CD14-positive monocyte (primary cell): ENCODE measurements around the gene SENP8. TPM values are rescaled to one million over a fixed set of nuclear protein-coding genes. Genes with fewer than 3 reads are reported as not detected.

Experiments
- DNase-seq, 3 donors: peaks; one replicate each; pipeline ENCODE4 v3.0.0-alpha.2; 2011 to 2022
- H2AFZ ChIP-seq: 2 replicates; pipeline ENCODE4 v1.6.0; 2012; ENCODE audit warnings: mild to moderate bottlenecking, low read depth, low read length, inconsistent platforms; ENCODE audit not compliant: insufficient read depth, poor library complexity, severe bottlenecking
- H3K27ac ChIP-seq, 2 donors: 1 replicate in 1 of 2; 2 replicates in 1 of 2; pipeline ENCODE4 v1.5.1; 2012 to 2013; ENCODE audit warnings: low read length in 2 of 2, control low read depth in 1 of 2, inconsistent platforms in 1 of 2, low read depth in 1 of 2, mild to moderate bottlenecking in 1 of 2
- H3K27me3 ChIP-seq, 2 donors: one replicate each; pipeline versions ENCODE4 v1.6.0 to v1.6.1; 2011 to 2013; ENCODE audit warnings: low read length in 2 of 2; ENCODE audit not compliant: control insufficient read depth in 2 of 2, insufficient read depth in 2 of 2
- H3K36me3 ChIP-seq, 2 donors: replicated peaks in 1 of 2; 1 replicate in 1 of 2; 2 replicates in 1 of 2; pipeline versions ENCODE4 v1.5.1 to v1.6.1; 2012 to 2013; ENCODE audit warnings: low read length in 2 of 2, control low read depth in 1 of 2, inconsistent platforms in 1 of 2, mild to moderate bottlenecking in 1 of 2; ENCODE audit not compliant: insufficient read depth in 2 of 2, control insufficient read depth in 1 of 2
- H3K4me1 ChIP-seq, 2 donors: 1 replicate in 1 of 2; 2 replicates in 1 of 2; pipeline versions ENCODE4 v1.5.1 to v1.6.1; 2012 to 2013; ENCODE audit warnings: low read length in 2 of 2, control low read depth in 1 of 2, inconsistent platforms in 1 of 2, mild to moderate bottlenecking in 1 of 2, moderate library complexity in 1 of 2; ENCODE audit not compliant: insufficient read depth in 2 of 2, control insufficient read depth in 1 of 2
- H3K4me2 ChIP-seq: replicated peaks from 2 replicates; pipeline ENCODE3; 2012; ENCODE audit warnings: low read length, moderate library complexity, mild to moderate bottlenecking; ENCODE audit not compliant: poor library complexity, severe bottlenecking; ENCODE audit errors: extremely low read depth
- H3K4me3 ChIP-seq, 3 experiments: fragments of 200-600 bp in 1 of 3; sonication (generic) in 1 of 3; replicated peaks in 1 of 3; 1 replicate in 2 of 3; 2 replicates in 1 of 3; pipeline ENCODE4 v1.5.1; 2011 to 2013; ENCODE audit warnings: low read length in 3 of 3, mild to moderate bottlenecking in 3 of 3, control low read depth in 2 of 3, low read depth in 2 of 3, inconsistent platforms in 1 of 3, moderate library complexity in 1 of 3
- H3K79me2 ChIP-seq: 2 replicates; pipeline ENCODE4 v1.6.0; 2012; ENCODE audit warnings: mild to moderate bottlenecking, control low read depth, inconsistent platforms, low read length, moderate library complexity; ENCODE audit not compliant: insufficient read depth
- H3K9ac ChIP-seq: 2 replicates; pipeline ENCODE4 v1.6.0; 2017; ENCODE audit warnings: low read length, mild to moderate bottlenecking; ENCODE audit not compliant: insufficient read depth, poor library complexity, severe bottlenecking
- H3K9me3 ChIP-seq, 2 donors: replicated peaks in 1 of 2; 1 replicate in 1 of 2; 2 replicates in 1 of 2; pipeline versions ENCODE4 v1.5.1 to v1.6.1; 2012 to 2013; ENCODE audit warnings: low read length in 2 of 2, control low read depth in 1 of 2; ENCODE audit not compliant: control insufficient read depth in 1 of 2, insufficient read depth in 1 of 2
- H4K20me1 ChIP-seq: 2 replicates; pipeline ENCODE4 v1.6.0; 2012; ENCODE audit warnings: mild to moderate bottlenecking, low read length, control low read depth, moderate library complexity; ENCODE audit not compliant: insufficient read depth
- H3K27ac Mint-ChIP-seq, 7 donors: one replicate each; pipeline ENCODE4 v1.8.0; 2020; ENCODE audit warnings: mild to moderate bottlenecking in 7 of 7, mixed read lengths in 7 of 7, moderate library complexity in 6 of 7, inconsistent platforms in 2 of 7
- H3K27me3 Mint-ChIP-seq, 3 donors: one replicate each; pipeline ENCODE4 v1.8.0; 2021 to 2022; ENCODE audit warnings: low read depth in 3 of 3, mild to moderate bottlenecking in 3 of 3, mixed read lengths in 3 of 3, moderate library complexity in 3 of 3, inconsistent platforms in 1 of 3
- H3K36me3 Mint-ChIP-seq, 2 donors: one replicate each; pipeline ENCODE4 v1.8.0; 2020; ENCODE audit warnings: mixed read lengths in 2 of 2, inconsistent platforms in 1 of 2, mild to moderate bottlenecking in 1 of 2
- H3K4me1 Mint-ChIP-seq: one replicate; pipeline ENCODE4 v1.8.0; 2020; ENCODE audit warnings: mild to moderate bottlenecking, mixed read lengths
- H3K4me3 Mint-ChIP-seq, 2 donors: one replicate each; pipeline ENCODE4 v1.8.0; 2020; ENCODE audit warnings: mild to moderate bottlenecking in 2 of 2, mixed read lengths in 2 of 2, moderate library complexity in 1 of 2
- H3K9me3 Mint-ChIP-seq, 7 donors: one replicate each; pipeline ENCODE4 v1.8.0; 2020 to 2022; ENCODE audit warnings: mixed read lengths in 7 of 7, mild to moderate bottlenecking in 6 of 7, moderate library complexity in 6 of 7, inconsistent platforms in 2 of 7
- CTCF ChIP-seq: fragments of 200-600 bp; IDR thresholded peaks from one replicate; pipeline ENCODE4 v1.8.0; 2022; ENCODE audit warnings: antibody characterized with exemption, mild to moderate bottlenecking
- WGBS: methylation state at CpG from one replicate; pipeline ENCODE4 v1.1.5; 2013; ENCODE audit warnings: missing lambda C conversion rate; ENCODE audit not compliant: insufficient coverage; 5-methylcytosine and 5-hydroxymethylcytosine counted together
- intact Hi-C, 2 donors: fragments of 100-400 bp; cut with micrococcal nuclease; formaldehyde crosslinking; loops; one replicate each; pipeline versions ENCODE4 v1.15.0 to v1.15.1; 2023
- polyA plus RNA-seq, 3 donors: library from polyadenylated mRNA; depleted of rRNA in 1 of 3; unstranded in 2 of 3; stranded (reverse) in 1 of 3; fragments of 300-500 nt in 2 of 3; fragments of >200 nt in 1 of 3; fragmentation: Illumina TruSeq in 2 of 3; gene quantifications; 1 replicate in 2 of 3; 2 replicates in 1 of 3; pipeline ENCODE4 v1.2.3, GENCODE V29; 2012 to 2021

The SENP8 gene
- polyA plus RNA-seq, 3 donors, result 0.52 to 1.4 (median 0.79) TPM

- Mint-ChIP-seq H3K4me1 (no peaks in the 10 kb centered on the region), H3K27ac (no peak overlapping the region), H3K27me3 (peaks cover 2 to 5% (median 3%) of the 10 kb centered on the region in 3 donors), H3K9me3 (peaks cover 0 to 1% (median 0%) of the 10 kb centered on the region in 7 donors), H3K4me3 (no peak overlapping the region), H3K36me3 (no peaks in the 10 kb centered on the region)
- no peaks in the 10 kb centered on the region for H3K79me2 ChIP-seq
- no peak for TF ChIP-seq CTCF
- 100% methylated on average over 2 of the region's 4 CpGs for WGBS
- H3K4me2 ChIP-seq, result no peak overlapping the region
- no peaks in the 10 kb centered on the region for H3K9me3 ChIP-seq
- no peak overlapping the region for H3K9ac ChIP-seq
- intact Hi-C loops, result no loop called here
- H2AFZ ChIP-seq, result no peak overlapping the region
- no peak overlapping the region for H3K4me3 ChIP-seq
- H3K27me3 ChIP-seq, result no peaks in the 10 kb centered on the region
- no peaks in the 10 kb centered on the region for H3K4me1 ChIP-seq
- no peaks in the 10 kb centered on the region for H4K20me1 ChIP-seq
- no peaks in the 10 kb centered on the region for H3K36me3 ChIP-seq
- DNase-seq, result no peak
- H3K27ac ChIP-seq, result no peak overlapping the region
These were observed 45.5 kb downstream of the SENP8 start for GRCh38 chr15:72163719-72164118.

- H3K4me3 ChIP-seq, result no peak overlapping the region
- H3K27me3 Mint-ChIP-seq, result peaks cover 2 to 4% (median 3%) of the 10 kb centered on the region in 3 donors
- no peaks in the 10 kb centered on the region for H3K36me3 Mint-ChIP-seq
- DNase-seq, result no peak
- no peak overlapping the region for H3K4me2 ChIP-seq
- H3K36me3 ChIP-seq, result no peaks in the 10 kb centered on the region
- no peaks in the 10 kb centered on the region for H3K4me1 ChIP-seq
- no peak overlapping the region for H3K27ac ChIP-seq
- TF ChIP-seq CTCF, result no peak
- H3K9ac ChIP-seq, result no peak overlapping the region
- no peaks in the 10 kb centered on the region for H3K9me3 ChIP-seq
- no peaks in the 10 kb centered on the region for H3K4me1 Mint-ChIP-seq
- peaks cover 0 to 1% (median 0%) of the 10 kb centered on the region in 7 donors for H3K9me3 Mint-ChIP-seq
- H3K4me3 Mint-ChIP-seq, result no peak overlapping the region
- 89% methylated on average over 2 of the region's 5 CpGs for WGBS
- H3K79me2 ChIP-seq, result no peaks in the 10 kb centered on the region
- H2AFZ ChIP-seq, result no peak overlapping the region
- no peak overlapping the region for H3K27ac Mint-ChIP-seq
- intact Hi-C loops, result no loop called here
- no peaks in the 10 kb centered on the region for H4K20me1 ChIP-seq
- no peaks in the 10 kb centered on the region for H3K27me3 ChIP-seq
These were observed 48.7 kb downstream of the SENP8 start for GRCh38 chr15:72166716-72167417.
